ENCODE measurements around the gene CDH23.

CDH23 gene

DNA sequence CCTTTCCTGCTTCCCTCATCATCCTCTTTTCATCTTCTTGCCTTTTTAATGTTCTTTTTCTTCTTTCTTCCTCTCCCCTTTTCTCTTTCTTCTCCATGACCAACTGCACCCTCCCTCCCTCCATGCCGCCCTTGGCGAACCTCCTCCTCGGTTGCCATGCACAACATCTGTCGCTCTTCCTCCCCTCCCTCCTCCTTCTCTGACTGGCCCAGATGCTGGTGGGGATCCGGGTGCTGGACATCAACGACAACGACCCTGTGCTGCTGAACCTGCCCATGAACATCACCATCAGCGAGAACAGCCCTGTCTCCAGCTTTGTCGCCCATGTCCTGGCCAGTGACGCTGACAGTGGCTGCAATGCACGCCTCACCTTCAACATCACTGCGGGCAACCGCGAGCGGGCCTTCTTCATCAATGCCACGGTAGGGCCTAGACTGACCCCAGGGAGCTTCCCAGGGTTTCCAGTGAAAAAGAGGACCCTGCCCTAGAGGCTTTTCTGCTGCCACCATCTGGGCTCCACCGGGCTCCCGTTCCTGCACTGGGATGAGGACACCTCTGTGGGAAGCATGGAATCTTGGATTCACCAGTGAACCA lies 388.1 kb downstream of the CDH23 start:
- DNase-seq = no peak

DNA sequence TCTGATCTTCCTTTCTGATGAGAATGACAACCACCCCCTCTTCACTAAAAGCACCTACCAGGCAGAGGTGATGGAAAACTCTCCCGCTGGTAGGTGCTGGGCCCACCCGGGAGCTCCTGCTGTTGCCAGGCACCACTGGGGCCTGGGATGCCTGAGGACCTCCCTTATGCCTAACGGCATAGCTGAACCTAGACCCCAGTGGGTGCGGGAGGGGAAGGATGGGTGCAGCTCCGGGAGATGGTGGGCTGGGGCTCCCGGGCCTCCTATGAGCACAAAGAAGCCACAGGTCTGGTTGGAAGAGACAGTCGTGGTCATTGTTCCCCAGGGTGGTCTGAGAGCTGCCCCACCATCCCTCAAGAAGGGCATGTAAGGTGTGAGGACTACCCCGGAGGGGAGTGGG lies 392.2 kb downstream of the CDH23 start:
- no peak for DNase-seq

DNA sequence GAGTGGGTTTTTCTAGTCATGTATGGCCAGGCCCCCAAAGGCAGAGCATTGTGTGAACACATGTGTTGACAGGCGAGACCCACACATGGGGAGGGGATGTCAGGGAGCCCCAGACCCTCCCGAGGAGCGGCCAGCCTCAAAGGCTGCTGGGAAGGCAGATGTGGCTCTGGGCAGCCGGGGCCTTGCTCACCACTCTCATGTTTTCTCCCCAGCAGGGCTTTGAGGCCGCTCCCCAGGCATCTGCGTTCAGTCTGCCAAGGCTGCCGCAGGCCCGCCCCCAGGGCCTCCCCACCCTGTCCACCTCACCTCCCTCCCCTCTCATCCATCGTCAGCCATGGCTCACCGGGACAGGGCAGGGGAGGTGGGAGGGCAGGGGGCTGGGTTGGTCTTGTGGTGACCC lies 393.2 kb downstream of the CDH23 start:
- no peak for DNase-seq

DNA sequence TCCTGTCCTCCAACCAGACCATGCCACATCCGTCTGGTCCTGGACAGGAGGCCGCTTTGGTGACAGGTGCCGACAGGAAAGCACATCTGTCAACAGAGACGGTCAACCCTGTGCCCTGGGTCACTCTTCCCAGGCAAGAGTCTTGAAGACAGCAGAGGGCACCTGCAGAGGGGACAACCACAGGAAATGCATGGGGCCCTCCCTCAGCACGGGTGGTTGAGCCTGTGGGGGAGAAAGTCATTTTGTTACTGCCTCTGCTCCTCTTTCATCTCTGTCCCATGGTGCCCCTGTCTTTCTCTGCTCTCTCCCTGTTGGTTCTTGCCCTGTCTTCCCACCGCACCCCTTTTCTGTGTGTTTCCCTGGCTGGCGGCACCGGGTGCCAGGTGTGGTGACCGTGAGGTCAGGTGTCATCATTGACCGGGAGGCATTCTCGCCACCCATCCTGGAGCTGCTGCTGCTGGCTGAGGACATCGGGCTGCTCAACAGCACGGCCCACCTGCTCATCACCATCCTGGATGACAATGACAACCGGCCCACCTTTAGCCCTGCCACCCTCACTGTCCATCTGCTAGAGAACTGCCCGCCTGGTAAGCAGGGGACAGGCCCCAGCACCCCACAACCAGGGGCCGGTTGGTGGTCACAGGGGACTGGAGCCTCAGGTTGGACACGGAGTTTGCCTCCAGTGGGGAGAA lies 394.2 kb downstream of the CDH23 start:
- no peak for DNase-seq

DNA sequence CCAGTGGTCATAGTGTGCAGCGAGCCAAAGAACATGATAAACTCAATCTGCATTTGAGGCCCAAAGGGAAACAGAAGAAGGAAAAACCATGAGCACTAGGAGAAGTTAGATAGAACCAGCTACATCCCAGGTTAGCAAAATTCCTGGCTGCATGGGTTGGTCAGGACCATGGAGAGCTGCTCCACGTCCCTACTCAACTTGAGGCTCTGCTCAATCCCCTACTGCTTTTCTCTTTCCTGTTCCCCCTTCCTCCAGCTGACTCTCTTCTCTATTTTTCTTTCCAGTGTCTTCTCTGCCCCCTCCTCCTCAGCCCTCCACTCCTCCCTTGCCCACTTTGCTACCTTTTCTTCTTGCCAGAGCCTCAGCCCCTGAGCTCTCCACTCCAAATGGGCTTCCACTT lies 398.5 kb downstream of the CDH23 start:
- DNase-seq = no peak

DNA sequence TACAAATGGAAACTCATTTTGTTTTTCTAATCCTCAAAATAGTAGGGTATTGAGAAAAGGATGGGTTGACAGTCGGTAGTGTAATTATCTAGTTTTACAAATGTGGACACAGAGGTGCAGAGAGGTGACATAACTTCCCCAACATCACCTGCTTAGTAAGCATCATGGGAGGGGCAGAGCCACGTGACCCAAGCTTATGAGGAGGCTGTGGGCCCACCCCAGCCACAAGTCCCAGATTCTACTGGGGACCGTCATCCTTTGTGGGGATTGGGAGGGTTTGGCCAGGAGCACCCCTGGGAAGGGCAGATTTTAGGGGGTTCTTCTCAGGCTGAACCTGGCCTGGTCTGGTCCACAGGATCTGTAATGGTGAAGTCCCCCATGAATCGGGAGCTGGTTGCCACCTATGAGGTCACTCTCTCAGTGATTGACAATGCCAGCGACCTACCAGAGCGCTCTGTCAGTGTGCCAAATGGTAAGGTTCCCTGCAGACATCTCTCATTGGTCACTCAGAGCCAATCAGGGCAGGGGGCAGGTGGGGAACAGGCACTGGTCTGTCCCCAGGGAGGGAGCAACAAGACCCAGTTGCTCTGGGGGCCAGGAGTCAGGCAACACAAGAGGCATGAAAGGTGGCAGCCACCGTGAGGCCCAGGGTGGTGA lies 400.2 kb downstream of the CDH23 start:
- no peak for DNase-seq

DNA sequence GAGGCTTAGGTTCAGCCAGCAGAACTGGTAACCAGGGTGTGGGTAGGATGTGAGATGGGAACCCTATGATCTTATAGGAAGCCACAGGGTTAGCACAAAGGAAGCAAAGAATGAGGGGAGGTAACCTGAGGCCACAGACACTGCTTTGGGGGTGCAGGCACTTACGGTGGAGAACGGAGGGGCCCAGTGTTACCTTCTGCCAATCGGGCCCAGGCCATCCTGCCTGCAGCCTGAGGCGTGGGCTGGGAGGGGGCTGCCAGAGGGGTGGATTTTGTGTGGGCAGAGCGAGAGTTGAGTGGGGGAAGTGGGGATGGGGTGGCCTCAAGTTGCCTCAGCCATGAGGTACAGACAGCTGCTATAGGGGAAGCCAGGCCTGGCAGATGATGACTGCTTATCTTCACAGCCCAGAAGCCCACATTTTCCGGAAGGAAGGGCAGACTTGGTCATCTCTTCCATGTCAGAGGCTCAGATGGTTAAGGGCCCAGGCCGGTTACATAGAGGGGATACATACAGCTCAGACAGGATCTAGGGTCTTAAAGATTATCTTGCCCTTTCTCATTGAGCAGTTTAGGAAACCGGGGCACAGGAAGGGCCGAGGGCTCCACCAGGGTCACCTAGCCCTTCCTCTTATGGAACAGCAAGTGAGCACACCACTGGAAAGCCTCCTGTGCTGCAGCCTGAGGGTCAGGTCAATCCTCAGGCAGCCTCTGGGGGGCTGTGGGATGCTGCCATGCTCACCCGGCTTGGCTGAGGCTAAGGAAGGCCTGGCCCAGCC lies 401.0 kb downstream of the CDH23 start:
- DNase-seq = no peak

DNA sequence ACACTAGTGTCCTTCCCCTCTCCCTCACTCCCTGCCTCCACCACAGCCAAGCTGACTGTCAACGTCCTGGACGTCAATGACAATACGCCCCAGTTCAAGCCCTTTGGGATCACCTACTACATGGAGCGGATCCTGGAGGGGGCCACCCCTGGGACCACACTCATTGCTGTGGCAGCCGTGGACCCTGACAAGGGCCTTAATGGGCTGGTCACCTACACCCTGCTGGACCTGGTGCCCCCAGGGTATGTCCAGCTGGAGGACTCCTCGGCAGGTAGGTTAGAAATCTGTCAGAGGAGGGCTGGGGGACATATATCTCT lies 401.5 kb downstream of the CDH23 start:
- DNase-seq = no peak

DNA sequence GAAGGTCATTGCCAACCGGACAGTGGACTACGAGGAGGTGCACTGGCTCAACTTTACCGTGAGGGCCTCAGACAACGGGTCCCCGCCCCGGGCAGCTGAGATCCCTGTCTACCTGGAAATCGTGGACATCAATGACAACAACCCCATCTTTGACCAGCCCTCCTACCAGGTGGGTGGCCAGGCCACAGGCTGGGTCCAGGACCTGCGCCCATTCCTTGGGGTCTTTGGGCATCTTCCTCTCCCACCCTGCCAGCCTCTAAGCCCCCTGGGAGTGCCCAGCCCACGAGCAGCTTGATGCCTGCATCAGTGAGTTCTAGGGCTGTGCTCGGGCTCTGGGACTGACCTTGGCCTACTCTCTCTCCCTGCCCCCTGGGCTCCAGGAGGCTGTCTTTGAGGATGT lies 402.4 kb downstream of the CDH23 start:
- no peak for DNase-seq

DNA sequence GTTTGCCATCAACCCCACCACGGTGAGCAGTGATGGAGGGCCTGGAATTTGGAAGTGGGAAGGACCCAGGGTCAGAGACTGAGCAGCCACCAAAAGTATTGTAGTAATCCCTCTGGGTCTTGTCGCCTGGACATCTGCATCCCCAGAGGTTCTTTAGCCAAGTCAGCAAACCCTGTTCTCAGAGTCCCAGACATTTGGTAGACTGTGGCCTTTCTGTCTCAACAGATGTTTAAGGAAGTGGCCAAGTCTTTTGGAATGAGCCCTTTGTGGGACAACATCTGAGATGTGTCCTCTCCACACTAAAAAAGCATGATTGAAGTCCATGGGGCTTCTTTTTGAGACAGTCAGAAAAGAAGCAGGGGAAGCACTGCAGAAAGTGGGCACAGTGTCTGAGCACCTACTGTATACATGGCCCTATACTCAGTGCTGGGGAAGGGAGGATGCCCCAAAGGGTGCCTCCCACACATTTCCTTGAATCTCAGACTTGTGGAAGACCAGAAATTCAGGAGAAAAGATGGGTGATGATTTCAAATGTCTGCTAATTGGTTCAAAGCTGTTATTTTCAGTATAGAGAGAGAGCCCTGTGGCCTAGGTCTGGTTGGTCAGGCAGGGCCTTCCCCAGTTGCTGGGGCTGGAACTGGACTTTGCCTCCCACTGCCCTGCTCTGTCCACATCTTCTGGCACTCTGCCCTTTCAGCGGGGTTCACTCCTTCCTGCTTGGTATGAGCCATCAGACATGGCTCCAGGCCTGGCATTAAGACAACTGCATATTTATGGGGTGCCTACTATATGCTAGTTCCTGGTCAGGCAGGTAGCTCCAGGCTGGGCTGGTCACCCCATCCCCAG lies 403.1 kb downstream of the CDH23 start:
- no peak for DNase-seq

DNA sequence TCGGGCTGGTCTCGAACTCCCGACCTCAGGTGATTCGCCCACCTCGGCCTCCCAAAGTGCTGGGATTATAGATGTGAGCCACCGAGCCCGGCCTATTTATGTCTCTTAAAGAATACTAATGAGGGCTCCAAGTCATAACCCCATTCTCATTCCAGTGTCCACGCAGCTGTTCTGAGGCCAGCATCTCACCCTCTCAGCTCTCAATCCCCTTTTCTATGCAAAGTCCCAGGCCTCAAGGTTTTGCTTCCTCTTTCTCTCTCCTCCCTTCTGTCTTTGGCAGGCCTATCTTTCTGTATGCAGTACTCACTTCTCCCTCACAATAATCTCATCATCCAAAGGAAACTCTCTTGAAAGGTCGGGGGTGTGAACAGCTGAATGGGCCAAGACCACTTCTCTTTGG lies 404.6 kb downstream of the CDH23 start:
- DNase-seq = no peak

DNA sequence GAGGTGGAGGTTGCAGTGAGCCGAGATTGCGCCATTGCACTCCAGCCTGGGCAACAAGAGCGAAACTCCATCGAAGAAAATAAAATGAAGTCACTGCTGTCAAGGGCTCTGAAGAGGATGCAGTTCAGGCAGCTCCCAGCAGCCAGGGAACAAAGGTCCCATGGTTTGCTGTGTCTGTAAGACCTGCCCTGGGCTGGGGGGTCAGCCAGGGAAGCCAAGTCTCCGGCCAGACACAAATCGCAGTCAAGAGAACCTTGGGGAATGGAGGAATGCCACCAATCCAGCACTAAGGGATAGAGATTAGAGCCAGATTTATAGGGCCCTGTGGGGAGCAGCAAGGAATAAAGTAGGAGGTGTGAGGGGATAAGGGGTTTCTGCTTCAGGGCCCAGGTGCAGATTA lies 405.5 kb downstream of the CDH23 start:
- no peak for DNase-seq

DNA sequence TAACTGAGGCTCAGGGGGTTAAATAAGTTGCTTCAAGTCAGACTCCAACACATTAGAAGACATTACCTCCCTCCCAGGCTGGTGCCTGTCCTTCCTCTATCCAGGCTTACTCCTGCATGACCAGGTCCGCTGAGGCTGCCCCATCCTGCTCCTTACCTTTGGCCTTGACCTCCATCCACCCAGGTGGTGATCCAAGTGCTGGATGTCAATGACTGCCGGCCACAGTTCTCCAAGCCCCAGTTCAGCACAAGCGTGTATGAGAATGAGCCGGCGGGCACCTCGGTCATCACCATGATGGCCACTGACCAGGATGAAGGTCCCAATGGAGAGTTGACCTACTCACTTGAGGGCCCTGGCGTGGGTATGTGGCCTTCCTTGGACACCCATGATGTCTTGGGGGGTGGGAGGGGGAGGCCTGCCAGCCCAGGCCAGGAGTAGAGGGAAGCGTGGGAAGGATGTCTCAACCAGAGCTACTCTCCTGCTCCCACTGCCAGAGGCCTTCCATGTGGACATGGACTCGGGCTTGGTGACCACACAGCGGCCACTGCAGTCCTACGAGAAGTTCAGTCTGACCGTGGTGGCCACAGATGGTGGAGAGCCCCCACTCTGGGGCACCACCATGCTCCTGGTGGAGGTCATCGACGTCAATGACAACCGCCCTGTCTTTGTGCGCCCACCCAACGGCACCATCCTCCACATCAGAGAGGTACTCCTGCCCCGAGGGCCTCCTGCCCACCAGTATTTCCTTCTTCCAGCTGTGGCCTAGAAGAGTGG lies 406.2 kb downstream of the CDH23 start:
- DNase-seq = no peak

DNA sequence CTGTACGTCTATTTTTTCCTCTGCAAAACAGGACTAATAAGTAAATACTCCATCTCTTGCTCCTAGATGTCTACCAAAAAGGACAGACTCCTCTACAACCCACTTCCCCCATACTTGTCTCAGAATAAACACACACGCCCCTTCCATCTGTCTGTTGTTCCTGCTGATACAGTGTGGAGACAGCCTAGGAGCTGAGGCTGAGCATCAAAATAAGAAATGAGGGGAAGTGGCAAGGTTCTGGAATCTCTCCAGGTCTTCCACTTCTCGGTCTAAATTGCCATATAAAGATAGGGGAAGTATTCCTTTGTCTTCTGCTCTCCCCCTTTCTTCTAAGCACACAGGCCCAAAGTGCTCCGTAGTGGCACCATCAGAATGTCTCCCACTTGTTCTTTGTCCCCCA lies 407.4 kb downstream of the CDH23 start:
- no peak for DNase-seq

DNA sequence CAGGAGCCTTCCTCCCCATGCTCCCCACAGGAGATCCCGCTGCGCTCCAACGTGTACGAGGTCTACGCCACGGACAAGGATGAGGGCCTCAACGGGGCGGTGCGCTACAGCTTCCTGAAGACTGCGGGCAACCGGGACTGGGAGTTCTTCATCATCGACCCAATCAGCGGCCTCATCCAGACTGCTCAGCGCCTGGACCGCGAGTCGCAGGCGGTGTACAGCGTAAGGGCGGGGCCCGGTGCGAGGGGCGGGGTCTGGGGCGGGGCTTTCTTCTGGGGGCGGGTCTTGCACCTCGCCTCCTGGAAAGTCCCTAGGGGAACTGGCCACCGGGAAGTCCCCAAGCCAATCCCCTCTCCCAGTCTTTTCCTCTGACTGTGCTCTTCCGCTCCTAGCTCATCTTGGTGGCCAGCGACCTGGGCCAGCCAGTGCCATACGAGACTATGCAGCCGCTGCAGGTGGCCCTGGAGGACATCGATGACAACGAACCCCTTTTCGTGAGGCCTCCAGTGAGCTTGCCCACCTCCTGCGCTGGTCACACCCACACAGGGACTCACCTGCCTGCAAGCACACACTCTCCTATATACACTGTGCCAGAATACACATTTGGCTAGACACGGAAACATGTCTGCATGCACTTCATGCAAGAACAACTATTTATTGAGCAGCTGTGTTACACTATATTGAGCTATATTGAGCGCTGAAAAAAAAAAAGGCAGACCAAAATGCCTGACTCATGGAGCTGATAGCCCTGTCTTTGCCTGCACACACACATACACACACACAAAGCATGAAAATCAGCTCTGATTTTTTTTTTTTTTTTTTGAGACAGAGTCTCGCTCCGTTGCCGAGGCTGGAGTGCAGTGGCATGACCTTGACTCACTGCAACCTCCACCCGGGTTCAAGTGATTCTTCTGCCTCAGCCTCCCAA lies 409.3 kb downstream of the CDH23 start:
- peak; percentile 17 to 51 for DNase-seq

DNA sequence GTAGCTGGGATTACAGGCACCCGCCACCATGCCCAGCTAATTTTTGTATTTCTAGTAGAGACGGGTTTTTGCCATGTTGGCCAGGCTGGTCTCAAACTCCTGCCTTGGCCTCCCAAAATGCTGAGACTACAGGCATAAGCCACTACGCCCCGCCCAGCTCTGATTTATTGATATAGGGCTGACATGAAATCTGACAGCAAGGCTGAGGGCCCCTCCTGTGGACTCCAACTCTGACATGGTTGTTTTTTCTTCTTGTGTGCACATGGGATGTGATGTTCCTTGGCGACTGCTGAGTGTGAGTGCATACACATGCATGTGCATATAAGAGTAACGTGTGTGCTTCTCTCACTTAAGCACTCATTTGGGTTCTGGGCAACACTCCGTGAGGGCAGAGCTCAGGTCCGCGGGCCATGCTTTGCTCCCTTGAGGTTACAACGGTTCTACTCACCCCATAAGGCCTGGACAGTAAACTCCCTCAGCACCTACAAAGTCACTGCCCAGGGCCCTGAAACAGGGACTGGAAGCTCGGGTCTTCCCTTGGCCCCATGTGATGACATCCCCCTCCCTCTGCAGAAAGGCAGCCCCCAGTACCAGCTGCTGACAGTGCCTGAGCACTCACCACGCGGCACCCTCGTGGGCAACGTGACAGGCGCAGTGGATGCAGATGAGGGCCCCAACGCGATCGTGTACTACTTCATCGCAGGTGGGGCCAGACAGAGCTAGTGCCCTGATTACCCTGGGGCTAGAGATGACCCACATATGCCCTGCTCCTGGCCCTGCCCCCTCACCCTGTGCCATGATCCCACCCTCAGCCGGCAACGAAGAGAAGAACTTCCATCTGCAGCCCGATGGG lies 410.2 kb downstream of the CDH23 start:
- no peak for DNase-seq

DNA sequence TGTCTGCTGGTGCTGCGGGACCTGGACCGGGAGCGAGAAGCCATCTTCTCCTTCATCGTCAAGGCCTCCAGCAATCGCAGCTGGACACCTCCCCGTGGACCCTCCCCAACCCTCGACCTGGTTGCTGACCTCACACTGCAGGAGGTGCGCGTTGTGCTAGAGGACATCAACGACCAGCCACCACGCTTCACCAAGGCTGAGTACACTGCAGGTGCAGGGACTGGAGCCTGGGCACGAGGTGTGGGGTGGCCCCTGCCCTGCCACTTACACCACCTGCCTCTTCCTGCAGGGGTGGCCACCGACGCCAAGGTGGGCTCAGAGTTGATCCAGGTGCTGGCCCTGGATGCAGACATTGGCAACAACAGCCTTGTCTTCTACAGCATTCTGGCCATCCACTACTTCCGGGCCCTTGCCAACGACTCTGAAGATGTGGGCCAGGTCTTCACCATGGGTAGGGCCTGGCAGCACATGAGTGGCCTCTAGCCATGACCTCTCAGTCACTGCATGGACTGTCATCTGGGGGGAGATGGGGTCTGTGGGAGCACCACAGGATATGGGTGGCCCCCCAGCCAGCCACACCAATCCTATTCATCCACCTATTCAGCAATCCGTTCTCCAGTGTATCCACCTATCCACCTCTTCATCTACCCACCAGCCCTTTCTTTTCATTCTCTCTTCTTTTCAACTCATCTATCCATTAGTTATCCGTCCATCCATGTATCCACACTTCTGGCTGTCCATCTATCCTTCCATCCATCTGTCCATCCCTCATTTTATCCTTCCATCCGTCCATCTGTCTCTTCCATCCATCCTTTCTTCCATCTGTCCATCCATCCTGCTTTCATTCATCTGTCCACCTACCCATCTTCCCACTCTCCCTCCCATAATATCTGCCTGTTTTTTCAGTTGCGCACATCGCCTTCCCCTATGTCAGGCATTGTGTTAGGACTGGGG lies 411.1 kb downstream of the CDH23 start:
- no peak for DNase-seq

DNA sequence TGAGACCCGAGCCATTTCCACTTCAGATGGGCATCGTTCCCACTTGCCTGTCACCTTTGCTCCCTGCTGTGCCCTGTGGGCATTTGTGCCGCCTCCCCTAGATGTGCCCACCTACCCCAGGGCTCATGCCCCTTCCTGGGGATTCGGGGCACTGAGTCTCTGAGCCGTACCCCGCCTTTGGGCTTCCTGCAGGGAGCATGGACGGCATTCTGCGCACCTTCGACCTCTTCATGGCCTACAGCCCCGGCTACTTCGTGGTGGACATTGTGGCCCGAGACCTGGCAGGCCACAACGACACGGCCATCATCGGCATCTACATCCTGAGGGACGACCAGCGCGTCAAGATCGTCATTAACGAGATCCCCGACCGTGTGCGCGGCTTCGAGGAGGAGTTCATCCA lies 412.9 kb downstream of the CDH23 start:
- DNase-seq = no peak
